GM23338 (cell line): ENCODE results near the gene GAB1. TPM values are rescaled to one million over a fixed set of nuclear protein-coding genes. Genes with fewer than 3 reads are reported as not detected.

Experiments
- ATAC-seq: fragments of 200-7000 bp; cut with Tn5 transposase; 3 replicates; pipeline ENCODE4 v1.9.1; 2020
- DNase-seq: peaks from one replicate; pipeline ENCODE4 v3.0.0-alpha.2; 2015; ENCODE audit warnings: low spot score
- H2AFZ ChIP-seq: fragments of 200-600 bp; sonication (generic); 2 replicates; pipeline ENCODE4 v1.8.0; 2016; ENCODE audit warnings: antibody characterized with exemption, mild to moderate bottlenecking, moderate library complexity
- H3F3A ChIP-seq: fragments of 200-600 bp; sonication (generic); replicated peaks from 2 replicates; pipeline ENCODE4 v1.8.0; 2017; ENCODE audit warnings: antibody characterized with exemption, mixed run types, low read depth
- H3K27ac ChIP-seq: fragments of 200-600 bp; sonication (generic); 2 replicates; pipeline ENCODE4 v1.6.1; 2016; ENCODE audit warnings: low read depth
- H3K27me3 ChIP-seq: fragments of 200-600 bp; sonication (generic); 2 replicates; pipeline ENCODE4 v1.8.0; 2016; ENCODE audit warnings: mild to moderate bottlenecking, mixed run types, moderate library complexity; ENCODE audit not compliant: insufficient read depth
- H3K36me3 ChIP-seq: fragments of 200-600 bp; sonication (generic); 2 replicates; pipeline ENCODE4 v1.8.0; 2016; ENCODE audit warnings: mild to moderate bottlenecking; ENCODE audit not compliant: insufficient read depth
- H3K4me1 ChIP-seq: fragments of 200-600 bp; sonication (generic); 2 replicates; pipeline ENCODE4 v1.8.0; 2016; ENCODE audit warnings: mild to moderate bottlenecking, moderate library complexity; ENCODE audit not compliant: insufficient read depth
- H3K4me2 ChIP-seq: fragments of 200-600 bp; sonication (generic); 2 replicates; pipeline ENCODE4 v1.7.1; 2017; ENCODE audit warnings: mixed run types
- H3K4me3 ChIP-seq: fragments of 200-600 bp; sonication (generic); 2 replicates; pipeline ENCODE4 v1.6.1; 2016; ENCODE audit warnings: mixed run types
- H3K79me2 ChIP-seq: fragments of 200-600 bp; sonication (generic); replicated peaks from 2 replicates; pipeline ENCODE4 v1.8.0; 2017; ENCODE audit warnings: mild to moderate bottlenecking; ENCODE audit not compliant: insufficient read depth
- H3K9me2 ChIP-seq: fragments of 200-600 bp; sonication (generic); 2 replicates; pipeline ENCODE4 v1.8.0; 2017; ENCODE audit not compliant: insufficient read depth
- H4K20me1 ChIP-seq: fragments of 200-600 bp; sonication (generic); replicated peaks from 2 replicates; pipeline ENCODE4 v1.8.0; 2017; ENCODE audit warnings: mild to moderate bottlenecking; ENCODE audit not compliant: insufficient read depth
- H3K27ac Mint-ChIP-seq: 2 replicates; pipeline ENCODE4 v1.8.0; 2020; ENCODE audit warnings: inconsistent platforms, mild to moderate bottlenecking, moderate library complexity, mixed read lengths
- H3K27me3 Mint-ChIP-seq: 3 replicates; pipeline ENCODE4 v1.8.0; 2022; ENCODE audit warnings: low read depth, mild to moderate bottlenecking, moderate library complexity, mixed read lengths, inconsistent platforms; ENCODE audit not compliant: insufficient read depth, poor library complexity
- H3K36me3 Mint-ChIP-seq: 3 replicates; pipeline ENCODE4 v1.8.0; 2021; ENCODE audit warnings: low read depth, mild to moderate bottlenecking, inconsistent platforms, moderate library complexity, mixed read lengths
- H3K4me1 Mint-ChIP-seq: 3 replicates; pipeline ENCODE4 v1.8.0; 2020; ENCODE audit warnings: mild to moderate bottlenecking, inconsistent platforms, mixed read lengths
- H3K4me3 Mint-ChIP-seq: 3 replicates; pipeline ENCODE4 v1.8.0; 2021; ENCODE audit warnings: moderate library complexity, mild to moderate bottlenecking, inconsistent platforms, mixed read lengths
- H3K9me3 Mint-ChIP-seq: 3 replicates; pipeline ENCODE4 v1.8.0; 2020; ENCODE audit warnings: moderate library complexity, mild to moderate bottlenecking, inconsistent platforms, mixed read lengths
- CREB1 ChIP-seq: fragments of 250-450 bp; sonication (Bioruptor Pico); IDR thresholded peaks from 2 replicates; pipeline ENCODE4 v1.5.0; 2020; ENCODE audit warnings: low read depth, mild to moderate bottlenecking, moderate library complexity
- ETS1 ChIP-seq: IDR thresholded peaks from 2 replicates; pipeline ENCODE4 v1.6.1; 2016; ENCODE audit warnings: antibody characterized with exemption
- EZH2 ChIP-seq: fragments of 200-600 bp; sonication (generic); IDR thresholded peaks from one replicate; pipeline ENCODE4 v1.8.0; 2017; ENCODE audit warnings: antibody characterized with exemption, mild to moderate bottlenecking, low read depth; ENCODE audit not compliant: unreplicated experiment
- JUNB ChIP-seq: IDR thresholded peaks from one replicate; pipeline ENCODE4 v1.6.1; 2016; ENCODE audit warnings: antibody characterized with exemption; ENCODE audit not compliant: unreplicated experiment
- NANOG ChIP-seq: IDR thresholded peaks from 2 replicates; pipeline ENCODE4 v1.6.1; 2016; ENCODE audit warnings: antibody characterized with exemption, borderline replicate concordance
- POLR2AphosphoS5 ChIP-seq: IDR thresholded peaks from 2 replicates; pipeline ENCODE4 v1.6.1; 2016; ENCODE audit warnings: antibody characterized with exemption, low read depth
- REST ChIP-seq: IDR thresholded peaks from one replicate; pipeline ENCODE4 v1.6.1; 2018; ENCODE audit warnings: antibody characterized with exemption; ENCODE audit not compliant: unreplicated experiment
- ZNF114 ChIP-seq: fragments of 250-450 bp; sonication (Bioruptor Pico); IDR thresholded peaks from 2 replicates; pipeline ENCODE4 v1.5.0; 2020; ENCODE audit warnings: mild to moderate bottlenecking, moderate library complexity
- ZNF331 ChIP-seq: fragments of 250-450 bp; sonication (Bioruptor Pico); IDR thresholded peaks from 2 replicates; pipeline ENCODE4 v1.5.0; 2020; ENCODE audit warnings: low read depth, mild to moderate bottlenecking, moderate library complexity
- ZNF462 ChIP-seq: fragments of 250-450 bp; sonication (Bioruptor Pico); IDR thresholded peaks from 2 replicates; pipeline ENCODE4 v1.5.0; 2020; ENCODE audit warnings: mild to moderate bottlenecking, moderate library complexity
- polyA plus RNA-seq: library from polyadenylated mRNA; unstranded; fragments of >200 nt; fragmentation: Nextera tagmentation; extraction: Ambion mirVana; gene quantifications from 2 replicates; pipeline ENCODE4 v1.2.1, GENCODE V29; 2016
- total RNA-seq: library from RNA; depleted of rRNA; stranded (reverse); fragments of >200 nt; shearing (Covaris generic); gene quantifications from 2 replicates; pipeline ENCODE4 v1.2.3, GENCODE V29; 2014
- TF ChIP-seq, protein P1 (sequence below), 2 experiments: fragments of 200-600 bp in 1 of 2; sonication (generic) in 1 of 2; conservative IDR thresholded peaks; 2 replicates each; pipeline versions ENCODE4 v1.5.1 to v1.6.1; 2016 to 2017; ENCODE audit warnings: antibody characterized with exemption in 2 of 2, low read depth in 2 of 2, mild to moderate bottlenecking in 2 of 2, moderate library complexity in 1 of 2

The GAB1 gene
- total and polyA plus RNA-seq, 2 experiments from 2014 or later = 4.0 to 18.4 TPM

DNA sequence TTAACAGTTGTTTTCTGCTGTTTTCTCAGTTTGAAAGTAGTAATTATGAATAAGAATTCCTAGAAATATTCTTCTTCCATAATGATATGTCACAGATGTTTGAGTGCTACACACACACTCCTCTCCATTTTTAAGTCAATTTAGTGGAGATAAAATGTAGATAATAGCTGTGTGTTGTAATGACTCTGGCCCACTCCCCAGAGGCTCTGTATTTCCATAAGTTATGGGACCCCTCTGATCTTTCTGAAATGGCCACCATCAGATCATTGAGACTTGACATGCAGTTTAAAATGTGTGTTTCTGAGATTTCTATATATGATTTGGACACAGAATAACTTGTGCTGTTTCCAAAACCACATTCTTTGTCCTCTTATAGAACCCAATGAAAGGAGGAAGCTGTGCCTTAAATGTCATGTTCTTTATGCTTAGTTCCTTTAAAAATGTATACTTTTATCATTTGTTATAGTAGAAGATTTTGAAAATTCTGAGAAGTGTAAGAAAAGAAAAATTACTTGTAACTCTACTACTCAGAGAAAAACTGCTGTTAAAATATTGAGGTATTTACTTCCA lies 46.4 kb downstream of the GAB1 start:
- no peak for ATAC-seq
- H3K27me3 Mint-ChIP-seq = peaks cover 4% of the 10 kb centered on the region
- H3K4me3 Mint-ChIP-seq = no peak overlapping the region

More for the DNA sequence above, 46.4 kb downstream of the GAB1 start:
- peaks cover 56% of the 10 kb centered on the region for H3K79me2 ChIP-seq
- no peaks in the 10 kb centered on the region for H4K20me1 ChIP-seq
- no peak for DNase-seq
- no peak overlapping the region for H3K27ac ChIP-seq
- no peaks in the 10 kb centered on the region for H3F3A ChIP-seq
- H3K9me2 ChIP-seq = no peaks in the 10 kb centered on the region
- H3K4me2 ChIP-seq = no peak overlapping the region
- no peaks in the 10 kb centered on the region for H3K27me3 ChIP-seq
- no peak overlapping the region for H2AFZ ChIP-seq
- H3K27ac Mint-ChIP-seq = no peak overlapping the region
- peaks cover 49% of the 10 kb centered on the region for H3K4me1 ChIP-seq
- TF ChIP-seq ZNF462 = no peak
- TF ChIP-seq EZH2 = no peak
- no peak for TF ChIP-seq JUNB
- TF ChIP-seq POLR2AphosphoS5 = no peak
- TF ChIP-seq ETS1 = no peak
- TF ChIP-seq, protein P1, sequence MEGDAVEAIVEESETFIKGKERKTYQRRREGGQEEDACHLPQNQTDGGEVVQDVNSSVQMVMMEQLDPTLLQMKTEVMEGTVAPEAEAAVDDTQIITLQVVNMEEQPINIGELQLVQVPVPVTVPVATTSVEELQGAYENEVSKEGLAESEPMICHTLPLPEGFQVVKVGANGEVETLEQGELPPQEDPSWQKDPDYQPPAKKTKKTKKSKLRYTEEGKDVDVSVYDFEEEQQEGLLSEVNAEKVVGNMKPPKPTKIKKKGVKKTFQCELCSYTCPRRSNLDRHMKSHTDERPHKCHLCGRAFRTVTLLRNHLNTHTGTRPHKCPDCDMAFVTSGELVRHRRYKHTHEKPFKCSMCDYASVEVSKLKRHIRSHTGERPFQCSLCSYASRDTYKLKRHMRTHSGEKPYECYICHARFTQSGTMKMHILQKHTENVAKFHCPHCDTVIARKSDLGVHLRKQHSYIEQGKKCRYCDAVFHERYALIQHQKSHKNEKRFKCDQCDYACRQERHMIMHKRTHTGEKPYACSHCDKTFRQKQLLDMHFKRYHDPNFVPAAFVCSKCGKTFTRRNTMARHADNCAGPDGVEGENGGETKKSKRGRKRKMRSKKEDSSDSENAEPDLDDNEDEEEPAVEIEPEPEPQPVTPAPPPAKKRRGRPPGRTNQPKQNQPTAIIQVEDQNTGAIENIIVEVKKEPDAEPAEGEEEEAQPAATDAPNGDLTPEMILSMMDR (conservative IDR thresholded peaks at IDR 0.05; ENCODE audit: low read depth in 2 of 2) = no peak
- no peak for TF ChIP-seq ZNF114 (CRISPR knock-in tag)
- TF ChIP-seq ZNF331 (CRISPR knock-in tag) = no peak
- no peak for TF ChIP-seq REST
- TF ChIP-seq CREB1 (CRISPR knock-in tag) = no peak
- no peak for TF ChIP-seq NANOG
- no peaks in the 10 kb centered on the region for H3K36me3 ChIP-seq
- H3K9me3 Mint-ChIP-seq = no peaks in the 10 kb centered on the region
- H3K36me3 Mint-ChIP-seq = no peaks in the 10 kb centered on the region
- peaks cover 54% of the 10 kb centered on the region for H3K4me1 Mint-ChIP-seq
- H3K4me3 ChIP-seq = no peak overlapping the region
